ENCODE data around the gene SPATA32. TPM values are rescaled to one million over a fixed set of nuclear protein-coding genes. Genes with fewer than 3 reads are reported as not detected.
A peak's percentile ranks its signal among the peaks of the same experiment; 100 is the strongest.

Gene SPATA32
- total RNA-seq, 2 donors from 2014 or later = 1.0 TPM; not detected in 1

DNA sequence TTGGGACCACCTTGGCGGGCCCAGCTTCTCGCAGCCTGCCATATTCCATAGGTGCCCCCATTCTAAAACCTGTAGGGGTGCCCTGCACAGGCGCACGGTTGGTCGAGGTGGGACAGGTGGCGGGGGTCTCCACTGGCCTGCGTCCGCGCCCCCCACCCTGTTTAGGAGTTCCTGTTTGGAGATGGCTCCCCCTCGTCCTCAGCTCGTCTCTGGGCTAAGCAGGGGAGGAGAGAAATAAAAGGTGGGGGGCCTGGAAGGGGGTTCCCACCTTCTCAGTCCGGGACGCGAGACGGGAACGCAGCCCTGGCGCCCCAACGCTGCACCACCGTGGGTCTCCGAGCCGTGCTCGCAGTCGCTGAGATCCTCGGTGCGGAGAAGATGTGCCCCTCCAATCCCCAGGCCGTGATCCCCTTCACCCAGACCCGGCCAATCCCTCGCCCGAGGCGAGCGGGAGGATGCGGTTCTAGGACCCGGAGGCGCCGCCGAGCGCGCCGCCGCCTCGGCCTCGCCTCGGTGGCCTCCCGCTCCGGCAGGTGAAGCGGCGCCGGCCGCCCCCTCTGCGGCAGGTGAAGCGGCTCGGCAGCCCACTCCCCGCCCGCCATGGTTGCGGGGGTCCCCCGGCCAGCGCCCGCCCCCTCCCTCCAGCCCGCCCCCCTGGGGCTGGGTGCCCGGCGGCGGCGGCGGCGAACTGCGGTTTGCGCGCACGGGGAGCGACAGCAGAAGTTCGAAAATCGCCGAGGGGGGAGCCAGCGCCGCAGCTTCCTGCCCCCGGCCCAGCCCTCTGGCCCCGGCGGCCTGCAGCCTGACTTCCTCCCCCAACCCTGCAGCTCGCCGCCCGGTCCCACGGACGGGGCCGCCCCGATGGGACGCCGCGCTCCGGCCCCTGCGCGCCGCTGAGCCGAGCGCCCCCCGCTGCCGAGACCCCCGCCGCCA is 40.5 kb downstream of the SPATA32 start, which contains the start of gene FMNL1:
Gene FMNL1, plus strand, starts transcription at position 805 of the 933 bp plus-strand sequence. CDS start 240 bp downstream, outside the sequence.
- peak in 2 of 4 donors; percentile 40 to 59 for DNase-seq

GRCh38 chr17:45220079-45220478 is 41.8 kb downstream of the SPATA32 start:
- no peak for TF ChIP-seq POLR2A (IDR thresholded peaks at IDR 0.05)
- TF ChIP-seq CTCF (IDR thresholded peaks at IDR 0.05) = no peak
- Histone ChIP-seq H3K36me3 (replicated peaks in 1 of 2; ENCODE audit: insufficient read depth in 1 of 2, low read depth in 2 of 2) (no peaks in the 10 kb centered on the region), H3K4me3 (no peak overlapping the region), H3K9me3 (no peaks in the 10 kb centered on the region), H3K27ac (no peak overlapping the region), H3K27me3 (peaks cover 0 to 5% of the 10 kb centered on the region in 2 donors), H3K4me1 (peaks cover 17% of the 10 kb centered on the region)
- 68 to 72% methylated on average over 3 of the region's 3 CpGs for WGBS, 2 donors
- DNase-seq (no peak), ATAC-seq (no peak)
- intact Hi-C loops (cut with DNase I) = loop anchor here (5.0 kb wide), 1 partner anchor 167 kb away; no protein-coding TSS in a partner anchor

More for the DNA sequence above, 40.5 kb downstream of the SPATA32 start, which contains the start of gene FMNL1:
- Histone ChIP-seq H3K36me3 (replicated peaks in 1 of 2; ENCODE audit: insufficient read depth in 1 of 2, low read depth in 2 of 2) (no peaks in the 10 kb centered on the region), H3K4me3 (peak within 1 kb of the TSS in 1 of 2 donors; percentile 45), H3K27ac (peak within 1 kb of the TSS in 1 of 4 donors; percentile 51), H3K4me1 (peaks cover 17% of the 10 kb centered on the region), H3K27me3 (peaks cover 0 to 5% of the 10 kb centered on the region in 2 donors), H3K9me3 (no peaks in the 10 kb centered on the region)
- no peak for TF ChIP-seq CTCF (IDR thresholded peaks at IDR 0.05)
- 4 to 12% methylated on average over 10 to 69 of the region's 98 CpGs for WGBS, 2 donors
- ATAC-seq = peak; percentile 26
- intact Hi-C loops (cut with DNase I) = loop anchor here (5.0 kb wide), 1 partner anchor 166 kb away; no protein-coding TSS in a partner anchor

DNA sequence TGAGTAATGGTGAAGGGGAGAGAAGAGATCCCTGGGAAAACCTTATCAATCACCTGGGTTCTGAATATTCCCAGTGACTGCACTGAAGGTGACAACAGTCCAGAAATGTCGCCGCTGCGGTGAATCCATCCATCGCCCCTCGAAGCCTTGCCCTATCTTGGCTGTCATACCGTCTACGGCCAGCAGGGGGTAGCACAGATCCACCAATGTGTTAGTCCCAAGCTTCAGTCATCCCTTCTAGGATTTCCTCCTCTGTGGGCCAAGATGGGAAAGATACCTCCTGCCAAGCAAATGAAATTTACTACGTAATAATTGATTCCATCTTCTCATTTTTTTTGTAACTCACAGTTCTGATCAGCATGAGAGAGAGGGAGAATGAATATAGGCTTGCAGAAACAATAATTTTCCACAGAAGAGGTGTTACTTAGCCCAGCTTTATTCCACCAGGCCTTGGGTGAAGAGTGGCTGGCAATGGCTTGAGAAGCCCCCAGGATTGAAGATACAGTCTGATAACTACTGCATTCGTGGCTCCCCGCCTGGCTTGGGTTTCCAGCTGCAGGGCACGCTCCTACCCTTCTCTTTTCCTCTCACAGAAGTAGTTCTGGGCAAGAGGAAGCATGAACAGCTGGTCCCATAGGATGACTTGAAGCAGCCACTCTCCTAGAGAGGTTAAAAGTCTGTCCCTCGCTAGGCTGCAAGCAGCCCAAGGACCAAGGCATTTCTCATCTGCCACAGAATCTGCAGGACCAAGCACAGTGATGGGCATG is 42.8 kb downstream of the SPATA32 start:
- H3K27me3 ChIP-seq = peaks cover 0 to 5% of the 10 kb centered on the region in 2 donors
- peak; percentile 88 to 94 (median 90) for DNase-seq
- WGBS, 2 donors = 12% methylated on average over 12 of the region's 12 CpGs
- H3K4me1 ChIP-seq = peaks cover 17% of the 10 kb centered on the region
- no peak overlapping the region for H3K27ac ChIP-seq
- no peaks in the 10 kb centered on the region for H3K9me3 ChIP-seq
- no peak for TF ChIP-seq POLR2A (IDR thresholded peaks at IDR 0.05)
- TF ChIP-seq CTCF (IDR thresholded peaks at IDR 0.05) = peak; percentile 81 to 96 (median 94)
- no peaks in the 10 kb centered on the region for H3K36me3 ChIP-seq (replicated peaks in 1 of 2; ENCODE audit: insufficient read depth in 1 of 2, low read depth in 2 of 2)
- H3K4me3 ChIP-seq = no peak overlapping the region
- peak; percentile 85 for ATAC-seq
- intact Hi-C loops (cut with DNase I) = no loop called here

Other genes with a start within 250 kb of the SPATA32 start
- 10 to 100 TPM; 19.8 to 20.8 TPM for gene DCAKD, start 210.5 kb downstream of the SPATA32 start, total RNA-seq
- gene NMT1, start 200.8 kb downstream of the SPATA32 start, total RNA-seq = 10 to 100 TPM; 26.5 to 33.9 TPM
- gene PLCD3, start 129.6 kb downstream of the SPATA32 start, total RNA-seq = 10 to 100 TPM in 1 of 2 donors, 1 to 10 TPM in 1; 5.4 to 23.4 TPM
- gene ACBD4, start 126.4 kb downstream of the SPATA32 start, total RNA-seq = 10 to 100 TPM; 20.8 to 21.1 TPM
- gene HEXIM1, start 113.6 kb downstream of the SPATA32 start, total RNA-seq = 10 to 100 TPM; 13.8 to 15.3 TPM
- 10 to 100 TPM in 1 of 2 donors, 1 to 10 TPM in 1; 5.9 to 10.1 TPM for gene HEXIM2, start 100.2 kb downstream of the SPATA32 start, total RNA-seq
- gene FMNL1, start 40.2 kb downstream of the SPATA32 start, total RNA-seq = 1 to 10 TPM; 4.0 to 5.2 TPM
- gene MAP3K14, start 54.9 kb upstream of the SPATA32 start, total RNA-seq = 1 to 10 TPM; 6.5 to 9.9 TPM
- 10 to 100 TPM; 12.7 to 35.3 TPM for gene ARHGAP27, start 170.8 kb upstream of the SPATA32 start, total RNA-seq
- 10 to 100 TPM; 20.8 to 35.3 TPM for gene PLEKHM1, start 228.6 kb upstream of the SPATA32 start, total RNA-seq

All from body of pancreas (tissue), 4 donors.